OCI-LY7 (cell line): Measurements from ENCODE around the gene FIP1L1.

Source experiments
- CTCF ChIP-seq: fragments of 200-600 bp; sonication (generic); conservative IDR thresholded peaks from 2 replicates; pipeline ENCODE4 v1.5.1; 2014; ENCODE audit warnings: mild to moderate bottlenecking, antibody characterized with exemption, low read length, moderate library complexity, mixed read lengths
- EZH2phosphoT487 ChIP-seq: fragments of 200-600 bp; sonication (generic); IDR thresholded peaks from 2 replicates; pipeline ENCODE4 v1.6.1; 2018; ENCODE audit warnings: low read depth, borderline replicate concordance, mild to moderate bottlenecking, mixed run types, antibody characterized with exemption, low read length, moderate library complexity, mixed read lengths

GRCh38 chr4:53422367-53422766 is 44.9 kb downstream of the FIP1L1 start:
- no peak for TF ChIP-seq CTCF
- no peak for TF ChIP-seq EZH2phosphoT487
